Adipose tissue (tissue), 3 donors: Measurements from ENCODE around the gene MCRIP2. TPM values are rescaled to one million over a fixed set of nuclear protein-coding genes. Genes with fewer than 3 reads are reported as not detected.

ENCODE experiments used
- H3K27ac ChIP-seq: one replicate; pipeline ENCODE4 v1.5.1; 2013; ENCODE audit warnings: low read depth, low read length
- WGBS, 3 donors: extraction: QIAGEN DNeasy Blood & Tissue Kit; methylation state at CpG; one replicate each; pipeline ENCODE4 v1.1.7; 2013; 5-methylcytosine and 5-hydroxymethylcytosine counted together
- polyA plus RNA-seq, 3 donors: library from polyadenylated mRNA; stranded (reverse); fragments of 200-250 nt; gene quantifications; one replicate each; pipeline ENCODE4 v1.2.3, GENCODE V29; 2013
- donor health status: healthy with polysubstance abuse.
- donor health status: Bipolar disorder and iron deficiency.
- donor health status: healthy.

MCRIP2 gene
- polyA plus RNA-seq, 3 donors = 23.6 to 57.6 (median 42.6) TPM

DNA sequence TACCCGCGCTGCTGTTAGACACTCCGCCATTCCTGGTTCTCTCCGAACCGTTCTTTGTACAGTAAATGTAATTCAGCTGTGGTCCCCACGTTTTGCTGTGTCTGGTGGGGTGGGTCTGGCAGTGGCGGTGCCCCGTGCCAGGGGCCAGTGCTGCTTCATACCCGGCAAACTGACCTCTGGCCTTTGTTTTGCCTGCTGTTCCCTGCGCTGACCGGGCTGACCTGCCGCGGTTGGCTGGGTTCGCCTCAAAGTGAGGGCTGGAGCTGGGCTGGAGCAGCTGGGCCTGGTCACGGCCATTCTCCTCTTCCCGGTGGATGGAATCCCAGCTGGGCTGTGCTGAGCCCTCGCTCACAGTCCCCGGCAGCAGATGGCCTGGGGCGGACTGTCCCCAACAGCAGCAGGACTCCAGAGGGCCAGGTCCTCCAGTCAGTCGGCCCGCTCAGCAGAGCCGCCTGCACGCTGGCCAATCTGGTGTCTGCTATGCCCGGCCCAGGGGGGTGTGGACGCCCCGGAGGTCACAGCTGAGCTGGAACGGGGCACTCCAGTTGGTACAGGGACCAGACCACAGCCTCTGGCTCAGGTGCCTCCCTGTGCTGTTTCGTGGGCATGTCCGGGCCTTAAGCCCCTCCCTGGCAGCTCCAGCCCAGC lies 12.3 kb upstream of the MCRIP2 start:
- 71 to 75% (median 75%) methylated on average over 29 of the region's 29 CpGs for WGBS, 3 donors
- no peak overlapping the region for H3K27ac ChIP-seq

DNA sequence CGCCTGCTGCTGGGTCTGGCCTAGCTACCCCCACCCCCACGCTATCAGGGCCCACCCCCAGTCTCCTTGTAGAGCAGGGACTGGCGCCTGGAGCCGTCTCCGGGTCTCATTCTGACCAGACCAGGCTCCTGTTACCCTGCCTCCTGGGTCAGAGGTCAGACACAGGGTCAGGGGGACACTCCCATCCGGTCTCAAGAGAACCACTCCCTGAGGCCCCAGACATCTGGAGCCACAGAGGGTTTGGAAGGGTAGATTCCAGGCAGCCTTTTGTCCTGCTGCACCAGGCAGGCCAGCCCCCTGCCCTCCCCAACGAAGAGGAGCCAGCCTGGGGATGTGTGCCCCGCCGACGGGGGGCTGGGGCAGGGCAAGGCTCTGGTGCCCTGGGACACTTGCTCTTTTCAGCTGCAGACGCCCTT lies 11.8 kb upstream of the MCRIP2 start:
- WGBS, 3 donors = 40 to 65% (median 48%) methylated on average over 11 of the region's 11 CpGs
- no peak overlapping the region for H3K27ac ChIP-seq

DNA sequence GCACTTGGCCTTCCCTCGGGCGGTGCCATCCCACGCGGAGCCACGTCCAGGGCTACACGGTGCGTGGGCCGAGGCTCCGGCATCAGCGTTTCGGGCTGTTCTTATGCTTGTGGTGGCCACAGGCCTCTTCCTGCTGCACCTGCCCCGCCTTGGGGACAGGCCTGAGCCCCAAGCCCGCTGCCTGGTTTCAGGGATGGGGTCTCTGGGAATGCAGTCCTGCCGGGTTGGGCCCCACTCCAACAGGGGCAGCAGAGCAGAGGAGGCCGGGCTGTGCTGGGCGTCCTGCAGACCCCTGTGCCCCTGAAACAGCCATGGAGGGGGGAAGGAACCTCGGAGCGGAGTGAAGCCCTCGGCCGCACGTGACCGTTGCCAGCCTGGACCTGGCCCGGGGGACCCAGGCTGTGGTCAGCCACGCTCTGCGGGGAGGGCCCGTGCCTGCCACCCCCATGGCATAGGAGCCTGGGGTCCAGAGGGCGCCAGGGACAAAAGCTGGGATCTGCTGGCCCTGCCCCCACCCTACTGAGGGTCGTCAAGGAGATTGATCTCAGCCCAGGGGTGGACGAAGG lies 11.3 kb upstream of the MCRIP2 start:
- no peak overlapping the region for H3K27ac ChIP-seq
- WGBS, 3 donors = 31 to 61% (median 32%) methylated on average over 28 to 29 of the region's 29 CpGs

DNA sequence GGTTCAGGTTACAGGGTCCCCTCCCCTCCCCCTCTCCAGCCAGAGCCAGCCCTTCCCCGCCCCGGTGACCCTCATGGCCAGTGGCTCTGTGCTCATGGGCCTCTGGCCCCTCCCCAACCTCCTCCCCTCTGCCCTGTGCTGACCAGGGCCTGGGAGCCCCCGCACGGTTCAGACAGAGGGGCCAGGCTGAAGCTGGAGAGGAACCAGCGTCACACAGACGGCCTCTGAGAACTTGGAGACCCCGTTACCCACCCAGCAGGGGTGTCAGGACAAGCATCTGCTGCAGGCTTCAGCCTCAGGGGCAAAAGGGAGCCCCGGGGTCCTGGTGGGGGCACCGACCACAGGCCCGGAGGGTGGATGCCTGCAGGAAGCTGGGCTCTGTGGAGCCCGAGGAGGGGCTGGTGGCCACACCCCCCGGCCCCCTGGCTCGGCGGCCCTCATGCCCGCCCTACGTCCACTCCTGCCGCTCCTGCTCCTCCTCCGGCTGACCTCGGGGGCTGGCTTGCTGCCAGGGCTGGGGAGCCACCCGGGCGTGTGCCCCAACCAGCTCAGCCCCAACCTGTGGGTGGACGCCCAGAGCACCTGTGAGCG lies 10.7 kb upstream of the MCRIP2 start, which contains the start of gene WFIKKN1:
Gene WFIKKN1 (plus strand): TSS at position 171 of the 591 bp plus-strand sequence. CDS start 269 bp downstream, at position 440.
- WGBS, 3 donors = 1 to 6% (median 3%) methylated on average over 15 to 23 of the region's 23 CpGs
- H3K27ac ChIP-seq = no peak within 1 kb of the TSS

DNA sequence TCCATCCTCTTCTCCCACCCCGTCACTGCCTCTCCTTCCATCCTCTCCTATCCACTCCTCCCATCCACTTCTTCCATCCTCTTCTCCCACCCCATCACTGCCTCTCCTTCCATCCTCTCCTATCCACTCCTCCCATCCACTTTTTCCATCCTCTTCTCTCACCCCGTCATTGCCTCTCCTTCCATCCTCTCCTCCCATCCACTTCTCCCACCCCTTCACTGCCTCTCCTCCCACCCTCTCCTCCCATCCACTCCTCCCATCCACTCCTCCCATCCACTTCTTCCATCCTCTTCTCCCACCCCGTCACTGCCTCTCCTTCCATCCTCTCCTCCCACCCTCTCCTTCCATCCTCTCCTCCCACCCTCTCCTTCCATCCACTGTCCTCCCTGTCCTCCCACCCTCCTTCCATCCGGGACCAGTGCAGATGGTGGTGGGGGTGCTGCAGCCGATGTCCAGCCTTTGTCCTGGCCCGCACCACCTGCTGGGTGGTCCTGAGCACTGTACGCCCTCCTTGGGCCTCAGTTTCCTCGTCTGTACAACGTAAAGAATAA lies 9.7 kb upstream of the MCRIP2 start:
- H3K27ac ChIP-seq = no peak overlapping the region
- 57 to 65% (median 57%) methylated on average over 9 of the region's 9 CpGs for WGBS, 3 donors

DNA sequence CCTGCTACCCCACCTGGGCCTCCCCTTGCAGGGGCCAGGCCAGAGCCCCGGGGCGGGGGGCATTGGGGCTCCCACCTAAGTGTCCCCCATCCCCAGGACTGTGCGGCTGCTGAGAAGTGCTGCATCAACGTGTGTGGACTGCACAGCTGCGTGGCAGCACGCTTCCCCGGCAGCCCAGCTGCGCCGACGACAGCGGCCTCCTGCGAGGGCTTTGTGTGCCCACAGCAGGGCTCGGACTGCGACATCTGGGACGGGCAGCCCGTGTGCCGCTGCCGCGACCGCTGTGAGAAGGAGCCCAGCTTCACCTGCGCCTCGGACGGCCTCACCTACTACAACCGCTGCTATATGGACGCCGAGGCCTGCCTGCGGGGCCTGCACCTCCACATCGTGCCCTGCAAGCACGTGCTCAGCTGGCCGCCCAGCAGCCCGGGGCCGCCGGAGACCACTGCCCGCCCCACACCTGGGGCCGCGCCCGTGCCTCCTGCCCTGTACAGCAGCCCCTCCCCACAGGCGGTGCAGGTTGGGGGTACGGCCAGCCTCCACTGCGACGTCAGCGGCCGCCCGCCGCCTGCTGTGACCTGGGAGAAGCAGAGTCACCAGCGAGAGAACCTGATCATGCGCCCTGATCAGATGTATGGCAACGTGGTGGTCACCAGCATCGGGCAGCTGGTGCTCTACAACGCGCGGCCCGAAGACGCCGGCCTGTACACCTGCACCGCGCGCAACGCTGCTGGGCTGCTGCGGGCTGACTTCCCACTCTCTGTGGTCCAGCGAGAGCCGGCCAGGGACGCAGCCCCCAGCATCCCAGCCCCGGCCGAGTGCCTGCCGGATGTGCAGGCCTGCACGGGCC lies 8.9 kb upstream of the MCRIP2 start:
- 93 to 95% (median 93%) methylated on average over 63 to 67 of the region's 67 CpGs for WGBS, 3 donors
- no peak overlapping the region for H3K27ac ChIP-seq

DNA sequence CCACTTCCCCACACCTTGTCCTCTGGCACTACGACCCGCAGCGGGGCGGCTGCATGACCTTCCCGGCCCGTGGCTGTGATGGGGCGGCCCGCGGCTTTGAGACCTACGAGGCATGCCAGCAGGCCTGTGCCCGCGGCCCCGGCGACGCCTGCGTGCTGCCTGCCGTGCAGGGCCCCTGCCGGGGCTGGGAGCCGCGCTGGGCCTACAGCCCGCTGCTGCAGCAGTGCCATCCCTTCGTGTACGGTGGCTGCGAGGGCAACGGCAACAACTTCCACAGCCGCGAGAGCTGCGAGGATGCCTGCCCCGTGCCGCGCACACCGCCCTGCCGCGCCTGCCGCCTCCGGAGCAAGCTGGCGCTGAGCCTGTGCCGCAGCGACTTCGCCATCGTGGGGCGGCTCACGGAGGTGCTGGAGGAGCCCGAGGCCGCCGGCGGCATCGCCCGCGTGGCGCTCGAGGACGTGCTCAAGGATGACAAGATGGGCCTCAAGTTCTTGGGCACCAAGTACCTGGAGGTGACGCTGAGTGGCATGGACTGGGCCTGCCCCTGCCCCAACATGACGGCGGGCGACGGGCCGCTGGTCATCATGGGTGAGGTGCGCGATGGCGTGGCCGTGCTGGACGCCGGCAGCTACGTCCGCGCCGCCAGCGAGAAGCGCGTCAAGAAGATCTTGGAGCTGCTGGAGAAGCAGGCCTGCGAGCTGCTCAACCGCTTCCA lies 8.1 kb upstream of the MCRIP2 start:
- H3K27ac ChIP-seq = no peak overlapping the region
- WGBS, 3 donors = 96 to 97% (median 96%) methylated on average over 62 to 74 of the region's 74 CpGs

DNA sequence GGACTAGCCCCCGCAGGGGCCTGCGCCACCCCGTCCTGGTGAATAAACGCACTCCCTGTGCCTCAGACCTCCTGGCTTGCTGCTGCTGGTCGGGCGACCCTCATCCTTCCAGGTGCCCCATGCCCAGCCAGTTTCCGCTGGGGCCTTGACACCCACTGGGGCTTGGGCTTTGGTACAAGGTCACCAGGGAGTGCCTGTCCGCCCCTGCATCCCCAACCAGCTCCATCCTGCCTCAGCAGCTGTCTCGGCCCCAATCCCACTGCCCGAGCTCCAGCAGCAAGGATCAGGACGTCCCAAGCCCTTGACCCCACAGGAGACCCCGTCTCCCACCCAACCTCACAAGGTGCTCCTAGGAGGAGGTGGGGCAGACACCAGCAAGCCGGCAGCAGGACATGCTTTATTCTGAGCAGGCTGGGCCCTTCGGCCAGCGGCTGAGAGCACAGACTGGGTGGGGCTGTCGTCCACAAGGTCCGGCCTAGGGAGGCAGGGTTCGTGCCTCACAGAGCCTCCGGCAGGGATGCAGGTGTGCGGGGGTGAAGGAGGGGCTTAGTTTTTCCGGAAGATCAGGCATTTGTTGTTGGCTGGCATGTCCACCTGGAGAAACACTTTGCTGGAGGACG lies 7.5 kb upstream of the MCRIP2 start:
- H3K27ac ChIP-seq = no peak overlapping the region
- WGBS, 3 donors = 88 to 92% (median 89%) methylated on average over 22 of the region's 22 CpGs

DNA sequence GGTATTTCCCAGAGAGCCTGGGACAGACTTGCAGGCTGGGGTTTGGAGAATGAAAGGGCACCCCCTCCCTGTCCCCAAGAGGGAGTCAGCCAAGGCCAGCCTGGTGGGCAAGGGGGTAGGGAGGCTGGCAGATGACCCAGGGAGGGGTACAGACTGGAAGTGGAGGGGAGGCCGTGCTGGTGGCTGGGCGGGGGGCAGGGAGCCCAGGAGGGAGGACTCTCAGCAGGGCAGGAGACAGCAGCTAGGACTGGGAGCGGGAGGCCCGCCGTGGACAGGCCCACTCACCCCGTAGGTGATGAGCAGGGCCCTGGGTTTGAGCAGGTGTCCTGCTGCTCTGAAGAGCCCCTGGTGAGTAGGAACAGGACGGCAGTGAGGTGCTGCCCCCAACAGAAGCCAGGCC lies 6.6 kb upstream of the MCRIP2 start:
- H3K27ac ChIP-seq = no peak overlapping the region
- 78 to 84% (median 84%) methylated on average over 7 of the region's 7 CpGs for WGBS, 3 donors

DNA sequence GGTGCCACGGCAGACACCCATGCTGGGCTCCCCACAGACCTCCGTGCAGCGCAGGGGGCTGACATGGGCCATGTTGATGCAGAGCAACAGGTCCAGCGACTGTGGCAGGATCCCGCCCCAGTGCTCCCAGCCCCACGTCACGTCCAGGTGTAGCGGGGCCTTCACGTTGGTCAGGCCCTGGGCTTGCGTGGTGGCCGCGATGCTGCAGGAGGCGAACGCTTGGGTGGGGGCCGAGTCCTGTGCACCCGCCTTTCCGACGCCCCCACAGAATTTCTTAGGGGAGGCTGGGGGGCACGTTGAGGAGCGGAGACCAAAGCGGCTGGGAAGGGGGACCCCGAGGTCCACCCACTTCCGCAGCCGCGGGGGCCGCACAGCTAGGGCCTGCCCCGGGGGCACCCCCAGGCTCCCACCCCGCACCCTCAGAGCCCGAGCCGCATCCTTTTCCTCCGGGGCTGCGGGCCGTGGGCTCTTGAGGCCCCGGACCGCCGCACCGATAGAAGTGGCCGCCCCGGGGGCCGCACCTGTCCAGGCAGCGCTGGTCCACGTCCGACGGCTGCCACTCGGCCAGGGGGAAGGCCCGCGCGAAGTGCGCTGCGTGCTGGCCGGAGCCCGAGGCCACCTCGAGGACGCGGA lies 5.9 kb upstream of the MCRIP2 start:
- no peak overlapping the region for H3K27ac ChIP-seq

DNA sequence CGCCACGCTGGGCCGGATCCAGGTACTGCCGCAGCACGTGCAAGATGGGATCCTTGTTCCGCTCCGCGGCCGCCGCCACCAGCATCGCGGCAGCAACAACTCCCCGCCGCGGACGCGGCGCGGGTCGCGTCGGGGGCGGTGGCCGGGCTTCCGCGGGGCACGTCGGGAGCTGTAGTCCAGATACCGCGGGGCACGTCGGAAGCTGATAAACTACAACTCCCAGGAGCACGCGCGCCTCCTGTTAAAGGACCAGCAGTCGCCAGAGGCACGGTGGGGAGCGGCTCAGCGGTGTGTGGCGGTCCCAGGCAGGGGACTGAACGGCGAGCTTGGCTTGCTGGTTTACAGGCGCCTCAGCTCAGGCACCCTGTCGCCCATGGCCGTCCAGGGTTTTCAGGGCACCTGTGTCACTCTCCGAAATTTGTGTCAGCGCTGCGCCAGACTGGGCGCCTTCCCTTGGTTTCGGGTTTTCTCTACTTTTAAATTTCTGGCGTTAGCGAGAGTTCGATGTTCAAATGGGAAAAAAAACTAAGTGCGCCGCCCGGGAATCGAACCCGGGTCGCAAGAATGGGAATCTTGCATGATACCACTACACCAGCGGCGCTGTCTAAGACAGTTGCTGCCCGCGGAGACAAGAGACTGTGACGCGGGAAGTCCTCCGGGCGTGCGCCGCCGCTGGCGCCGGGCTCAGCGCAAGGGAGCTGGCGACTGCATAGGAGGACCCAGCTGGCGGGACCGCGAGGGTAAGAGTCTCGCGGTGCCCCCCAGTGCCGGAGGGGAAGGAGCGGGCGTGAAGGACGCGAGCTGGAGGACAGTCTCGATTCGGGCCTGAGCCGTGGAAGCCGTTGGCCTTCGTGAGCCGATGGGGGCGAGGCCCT lies 5.2 kb upstream of the MCRIP2 start, which contains the start of gene METTL26:
Gene METTL26 (minus strand): TSS at position 100 of the 875 bp plus-strand sequence. CDS start 15 bp downstream, at position 85.
- 0% methylated on average over 85 to 91 of the region's 91 CpGs for WGBS, 3 donors

More for the DNA sequence above, 5.9 kb upstream of the MCRIP2 start:
- WGBS, 3 donors = 3 to 4% (median 4%) methylated on average over 49 to 55 of the region's 55 CpGs

DNA sequence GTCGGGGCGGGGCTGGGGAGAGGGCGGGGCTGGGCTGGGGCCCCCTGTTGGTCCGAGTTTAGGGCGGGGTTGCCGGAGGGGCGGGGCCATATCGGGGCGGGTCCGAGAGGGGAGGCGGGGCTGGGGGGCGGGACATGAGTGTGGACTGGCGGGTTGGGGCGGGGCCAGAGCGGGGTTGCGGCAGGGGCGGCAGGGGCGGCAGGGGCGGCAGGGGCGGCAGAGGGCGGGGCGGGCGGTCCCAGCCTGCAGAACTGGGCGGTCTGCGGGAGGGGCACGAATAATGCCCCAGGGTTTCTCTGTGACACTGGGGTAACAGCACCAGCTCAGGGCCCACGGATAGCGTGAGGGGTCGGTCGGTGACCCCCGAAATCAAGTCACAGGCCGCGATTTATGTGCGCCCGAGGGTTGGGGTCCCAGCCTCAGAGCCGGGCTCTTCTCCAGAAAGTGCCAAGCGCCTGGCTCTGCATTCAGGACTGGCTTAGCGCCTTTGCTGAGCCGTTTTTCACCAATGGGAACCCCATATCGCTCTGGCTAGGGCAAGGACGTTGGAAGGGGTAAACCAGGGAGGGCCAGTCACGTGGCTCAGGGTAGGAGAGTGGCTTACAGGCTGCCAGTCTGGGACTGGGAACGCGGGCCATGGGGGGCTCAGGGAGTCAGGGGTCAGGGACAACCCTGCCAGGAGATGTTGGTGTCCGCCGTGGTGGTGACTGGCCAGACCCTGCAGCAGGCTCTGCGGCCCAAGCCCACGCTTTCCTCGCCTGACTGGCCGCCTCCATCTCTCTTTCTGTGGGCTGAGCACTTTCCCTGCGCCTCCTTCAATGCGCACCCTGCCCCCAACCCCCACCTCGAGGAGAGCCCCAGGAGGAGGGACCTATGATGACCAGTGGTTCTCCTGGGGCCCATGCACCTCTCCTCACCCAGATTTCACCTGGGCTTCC lies 4.3 kb upstream of the MCRIP2 start:
- H3K27ac ChIP-seq = no peak overlapping the region
- WGBS, 3 donors = 19 to 20% (median 19%) methylated on average over 42 to 52 of the region's 53 CpGs

More for the DNA sequence above, 5.2 kb upstream of the MCRIP2 start, which contains the start of gene METTL26:
- H3K27ac ChIP-seq = peak within 1 kb of the TSS; percentile 90

DNA sequence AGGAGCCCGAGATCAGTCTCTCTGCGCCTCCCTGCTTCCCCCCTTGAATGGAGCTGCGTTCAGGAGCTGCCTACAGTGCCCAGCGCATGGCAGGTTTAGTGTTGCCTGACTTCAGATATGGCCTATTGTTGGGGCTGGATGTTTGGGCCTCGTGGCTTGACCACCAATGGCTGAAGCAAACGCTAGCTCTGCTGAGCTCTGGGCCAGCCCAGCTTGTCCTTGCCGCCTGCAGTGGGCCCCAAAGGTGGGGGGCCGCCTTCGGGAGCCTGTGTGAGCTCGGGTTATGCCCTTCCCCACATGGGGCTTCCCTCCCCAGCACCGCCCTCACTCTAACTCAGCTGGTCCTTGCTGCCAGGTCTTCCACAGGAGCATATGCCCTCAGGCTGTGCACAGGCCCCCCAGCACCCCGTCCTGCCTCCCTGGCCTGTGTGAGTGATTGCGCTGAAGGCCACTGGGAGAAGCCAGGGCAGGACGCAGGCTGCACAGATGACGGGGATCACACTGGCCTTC lies 3.5 kb upstream of the MCRIP2 start:
- no peak overlapping the region for H3K27ac ChIP-seq
- WGBS, 3 donors = 55 to 90% (median 89%) methylated on average over 15 of the region's 15 CpGs

DNA sequence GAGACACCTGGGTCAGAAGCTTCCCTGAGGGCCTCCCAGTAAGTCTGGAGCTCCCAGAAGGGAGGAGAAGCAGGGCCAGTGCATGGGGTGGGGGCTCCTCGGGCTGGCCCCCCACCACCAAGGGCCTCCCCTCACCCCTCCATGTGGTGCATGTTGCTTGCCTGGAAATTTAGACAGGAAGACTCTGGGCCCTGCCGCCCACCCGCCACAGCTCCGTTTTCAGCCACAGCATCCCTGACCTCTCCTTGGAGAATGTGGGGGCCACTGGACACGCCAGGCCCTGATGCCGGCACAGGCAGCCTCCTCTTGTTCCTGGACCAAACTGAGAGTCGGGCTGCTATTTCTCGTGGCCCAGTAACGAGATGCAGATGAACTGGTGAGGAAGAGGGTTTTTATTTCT lies 2.8 kb upstream of the MCRIP2 start:
- no peak overlapping the region for H3K27ac ChIP-seq
- WGBS, 3 donors = 81 to 85% (median 82%) methylated on average over 9 of the region's 9 CpGs

DNA sequence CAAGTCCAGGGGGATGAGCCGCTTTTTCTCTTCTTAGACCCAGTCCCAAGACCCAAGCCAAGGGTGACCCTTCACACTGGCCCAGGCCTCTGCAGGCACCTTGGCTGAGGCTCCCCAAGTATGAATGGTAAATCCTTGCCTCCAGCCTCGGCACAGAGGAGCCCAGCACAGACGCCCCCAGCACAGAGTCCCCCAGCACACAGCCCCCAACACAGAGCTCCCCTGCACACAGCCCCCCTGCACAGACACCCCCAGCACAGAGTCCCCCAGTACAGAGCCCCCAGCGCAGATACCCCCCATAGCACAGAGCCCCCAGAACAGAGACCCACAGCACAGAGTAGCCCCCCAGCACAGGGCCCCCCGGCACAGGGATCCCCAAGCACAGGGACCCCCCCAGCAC lies 1.0 kb upstream of the MCRIP2 start:
- H3K27ac ChIP-seq = no peak overlapping the region
- WGBS, 3 donors = 79 to 94% (median 86%) methylated on average over 4 to 5 of the region's 5 CpGs
